ENCODE results near the gene PVR.
"Not testable (repeated sequence)": the region's sequence is repeated elsewhere in the genome, so short reads cannot be mapped to it uniquely, and the experiment has no call there.

Gene PVR

DNA sequence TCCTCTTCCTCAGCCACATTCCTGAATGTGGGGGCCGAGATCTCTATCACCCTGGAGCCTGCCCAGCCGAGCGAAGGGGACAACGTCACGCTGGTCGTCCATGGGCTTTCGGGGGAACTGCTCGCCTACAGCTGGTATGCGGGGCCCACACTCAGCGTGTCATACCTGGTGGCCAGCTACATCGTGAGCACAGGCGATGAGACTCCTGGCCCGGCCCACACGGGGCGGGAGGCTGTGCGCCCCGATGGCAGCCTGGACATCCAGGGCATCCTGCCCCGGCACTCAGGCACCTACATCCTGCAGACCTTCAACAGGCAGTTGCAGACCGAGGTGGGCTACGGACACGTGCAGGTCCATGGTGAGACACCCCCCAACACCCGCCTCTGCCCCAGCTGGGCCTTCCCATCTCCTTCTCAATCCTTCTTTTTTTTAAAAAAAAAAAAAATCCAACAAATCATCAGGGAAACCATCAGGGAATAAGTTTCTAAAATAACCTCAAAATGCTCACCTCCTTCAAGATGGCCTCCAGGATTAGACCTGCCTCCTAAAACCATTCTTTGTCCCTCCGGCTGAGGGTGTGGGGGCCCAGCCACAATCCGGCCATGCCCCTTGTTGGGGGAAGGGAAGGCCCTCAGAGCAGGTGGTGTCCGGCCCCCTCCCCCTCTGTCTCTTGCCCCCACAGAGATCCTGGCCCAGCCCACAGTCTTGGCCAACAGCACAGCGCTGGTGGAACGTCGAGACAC is 59.8 kb downstream of the PVR start:
- no peak for DNase-seq

- DNase-seq, result no peak
Observed at GRCh38 chr19:44704982-44705381, 61.3 kb downstream of the PVR start.

DNA sequence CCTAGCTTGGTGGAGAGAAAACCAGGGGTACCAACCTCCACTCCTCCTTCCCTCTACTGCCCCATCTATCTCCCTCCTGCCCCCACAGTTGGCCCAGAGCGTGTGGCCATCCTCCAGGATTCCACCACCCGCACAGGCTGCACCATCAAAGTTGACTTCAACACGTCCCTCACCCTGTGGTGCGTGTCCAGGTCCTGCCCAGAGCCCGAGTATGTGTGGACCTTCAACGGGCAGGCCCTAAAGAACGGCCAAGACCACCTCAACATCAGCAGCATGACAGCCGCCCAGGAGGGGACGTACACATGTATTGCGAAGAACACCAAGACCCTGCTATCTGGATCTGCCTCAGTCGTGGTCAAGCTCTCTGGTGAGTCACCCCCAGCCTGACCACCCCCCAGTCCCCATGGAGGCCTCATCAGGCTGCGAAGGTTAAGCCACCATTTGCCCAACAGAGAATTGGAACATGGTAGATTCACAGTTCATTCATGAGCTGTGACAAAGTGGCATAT is 61.8 kb downstream of the PVR start:
- DNase-seq, result no peak

DNA sequence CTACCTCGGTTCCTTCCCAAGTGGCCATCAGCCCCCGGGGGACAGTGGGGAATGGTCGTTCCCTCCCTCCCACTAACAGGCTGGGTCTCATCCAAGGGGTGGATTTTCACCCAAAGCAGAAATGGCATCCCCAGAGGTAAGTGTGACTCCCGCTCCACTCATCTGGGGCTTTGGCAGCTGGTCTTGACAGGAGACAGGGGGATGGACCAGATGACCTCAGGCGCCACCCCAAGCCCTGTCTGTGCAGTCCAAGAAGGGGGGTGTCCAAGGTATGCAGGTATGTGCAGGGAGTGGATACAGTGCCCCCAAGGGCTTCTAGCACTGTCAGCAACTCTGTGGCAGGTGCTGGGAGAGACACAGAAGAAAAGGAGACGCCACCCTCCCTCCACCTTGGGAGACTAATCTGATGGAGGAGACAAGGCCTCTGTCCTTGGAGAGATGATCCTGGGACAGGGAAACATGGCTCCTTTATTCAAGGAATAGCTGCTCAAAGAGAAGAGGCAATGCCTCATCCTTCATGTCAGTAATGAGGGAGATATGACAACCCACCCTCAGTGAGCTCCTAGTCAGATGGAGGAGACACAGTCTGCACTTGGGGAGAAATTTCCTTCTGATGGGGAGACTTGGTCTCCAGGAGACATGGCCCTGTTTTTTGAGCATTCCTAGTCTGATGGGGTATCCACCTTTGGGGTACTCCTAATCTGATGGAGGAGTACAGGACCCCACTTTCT is 63.0 kb downstream of the PVR start:
- no peak for DNase-seq

GRCh38 chr19:44707794-44708193 is 64.1 kb downstream of the PVR start:
- DNase-seq, result no peak

GRCh38 chr19:44708940-44709339 is 65.2 kb downstream of the PVR start:
- DNase-seq, result no peak

- not testable (repeated sequence) for DNase-seq
Observed at GRCh38 chr19:44709434-44710266, 65.9 kb downstream of the PVR start.

DNA sequence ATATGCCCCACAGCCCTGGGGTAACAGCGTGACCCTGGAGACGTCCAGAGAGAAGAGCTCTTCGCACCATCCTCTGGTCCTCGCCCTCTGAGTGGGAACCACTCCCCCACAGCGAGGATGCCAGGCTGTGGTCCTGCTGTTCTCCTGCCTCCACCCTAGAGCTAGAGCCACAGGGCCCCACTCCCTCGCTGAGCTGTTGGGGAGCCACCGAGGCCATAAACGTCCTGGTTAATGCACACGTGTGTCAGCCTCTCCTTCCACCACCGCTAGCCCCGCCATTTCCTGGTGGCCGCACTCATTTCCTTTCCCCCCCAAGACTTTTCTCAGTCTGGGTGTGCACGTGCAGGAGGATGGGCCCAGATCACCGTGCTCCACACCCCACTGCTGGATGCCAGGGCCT is 66.8 kb downstream of the PVR start:
- no peak for DNase-seq

- DNase-seq, result no peak
Observed at GRCh38 chr19:44712864-44713515, 69.3 kb downstream of the PVR start.

Data from CD4-positive, alpha-beta T cell treated with Interleukin-12 subunit alpha and Interleukin-12 subunit beta, for 1 hour (primary cell).